Measurements from ENCODE around the gene SGSM2. TPM values are rescaled to one million over a fixed set of nuclear protein-coding genes. Genes with fewer than 3 reads are reported as not detected.

Gene SGSM2
- total and polyA plus RNA-seq, 8 donors, result 43.6 to 116 (median 87.8) TPM

- no peak for TF ChIP-seq CTCF (IDR thresholded peaks at IDR 0.05)
- DNase-seq, result peak in 1 of 4 donors; percentile 43
Observed at GRCh38 chr17:2335726-2336214, 1.5 kb upstream of the SGSM2 start.

GRCh38 chr17:2336215-2336851, 968 bp upstream of the SGSM2 start, which contains the start of gene TSR1:
TSS of gene TSR1 (minus strand) at chr17:2336457. CDS start at chr17:2336427, 30 bp downstream.
- intact Hi-C loops (cut with DNase I), result no loop called here

More at GRCh38 chr17:2335726-2336214, 1.5 kb upstream of the SGSM2 start:
- no peak for ATAC-seq
- peaks cover 0 to 45% of the 10 kb centered on the region in 2 donors for H3K36me3 ChIP-seq
- intact Hi-C loops (cut with DNase I), result no loop called here
- no peaks in the 10 kb centered on the region for H3K27me3 ChIP-seq
- peaks cover 8 to 31% of the 10 kb centered on the region in 2 donors for H3K4me1 ChIP-seq
- peak overlapping the region in 1 of 2 donors; percentile 71 for H3K27ac ChIP-seq
- peak overlapping the region; percentile 90 to 93 for H3K4me3 ChIP-seq
- H3K9me3 ChIP-seq, result no peaks in the 10 kb centered on the region

GRCh38 chr17:2337544-2338314, 428 bp downstream of the SGSM2 start:
- no peak for TF ChIP-seq CTCF (IDR thresholded peaks at IDR 0.05)
- H3K27ac ChIP-seq, result peak overlapping the region; percentile 71 to 83
- H3K27me3 ChIP-seq, result no peaks in the 10 kb centered on the region
- H3K4me1 ChIP-seq, result peaks cover 8 to 31% of the 10 kb centered on the region in 2 donors
- intact Hi-C loops (cut with DNase I), result no loop called here
- ATAC-seq (peak; percentile 66), DNase-seq (peak in 3 of 4 donors; percentile 63 to 92 (median 68))
- H3K36me3 ChIP-seq, result peaks cover 0 to 25% of the 10 kb centered on the region in 2 donors
- H3K4me3 ChIP-seq, result peak overlapping the region; percentile 90 to 93
- no peaks in the 10 kb centered on the region for H3K9me3 ChIP-seq

More at GRCh38 chr17:2336215-2336851, 968 bp upstream of the SGSM2 start, which contains the start of gene TSR1:
- Histone ChIP-seq H3K9me3 (no peaks in the 10 kb centered on the region), H3K4me3 (peak within 1 kb of the TSS; percentile 90 to 93), H3K27me3 (no peaks in the 10 kb centered on the region), H3K27ac (peak within 1 kb of the TSS; percentile 71 to 83), H3K36me3 (peaks cover 0 to 39% of the 10 kb centered on the region in 2 donors), H3K4me1 (peaks cover 8 to 31% of the 10 kb centered on the region in 2 donors)
- no peak for TF ChIP-seq CTCF (IDR thresholded peaks at IDR 0.05)
- DNase-seq, result peak; percentile 89 to 98 (median 94)
- ATAC-seq, result peak; percentile 95

- TF ChIP-seq CTCF (IDR thresholded peaks at IDR 0.05), result no peak
- ATAC-seq, result no peak
- peaks cover 8 to 31% of the 10 kb centered on the region in 2 donors for H3K4me1 ChIP-seq
- peaks cover 0 to 19% of the 10 kb centered on the region in 2 donors for H3K36me3 ChIP-seq
- H3K9me3 ChIP-seq, result no peaks in the 10 kb centered on the region
- H3K27ac ChIP-seq, result no peak overlapping the region
- DNase-seq, result peak in 1 of 4 donors; percentile 13
- peak overlapping the region; percentile 90 to 93 for H3K4me3 ChIP-seq
- H3K27me3 ChIP-seq, result no peaks in the 10 kb centered on the region
- intact Hi-C loops (cut with DNase I), result no loop called here
Observed at GRCh38 chr17:2338315-2338657, 985 bp downstream of the SGSM2 start.

GRCh38 chr17:2343421-2343820, 6.1 kb downstream of the SGSM2 start:
- Histone ChIP-seq H3K9me3 (no peaks in the 10 kb centered on the region), H3K4me1 (peaks cover 0 to 2% of the 10 kb centered on the region in 2 donors), H3K27ac (no peak overlapping the region), H3K27me3 (no peaks in the 10 kb centered on the region), H3K4me3 (no peak overlapping the region), H3K36me3 (peaks cover 0 to 15% of the 10 kb centered on the region in 2 donors)
- DNase-seq (peak in 1 of 4 donors; percentile 25), ATAC-seq (no peak)
- TF ChIP-seq CTCF (IDR thresholded peaks at IDR 0.05), result no peak
- intact Hi-C loops (cut with DNase I), result no loop called here

All from left lung (tissue), 10 donors.